Limb (tissue), 2 donors: ENCODE measurements around the gene CHAT.

Source experiments
- DNase-seq, 2 donors: peaks; one replicate each; pipeline ENCODE4 v3.0.0-alpha.2; 2016; ENCODE audit errors: extremely low spot score in 2 of 2

CHAT gene

GRCh38 chr10:49651039-49651835 lies 37.4 kb downstream of the CHAT start:
- DNase-seq = no peak

- no peak for DNase-seq
Measured at GRCh38 chr10:49651917-49652316, 38.1 kb downstream of the CHAT start.

- no peak for DNase-seq
Measured at GRCh38 chr10:49652421-49653272, 38.8 kb downstream of the CHAT start.

GRCh38 chr10:49653273-49653929 lies 39.6 kb downstream of the CHAT start:
- no peak for DNase-seq

GRCh38 chr10:49654036-49654693 lies 40.3 kb downstream of the CHAT start:
- DNase-seq = no peak

GRCh38 chr10:49655099-49655498 lies 41.3 kb downstream of the CHAT start:
- DNase-seq = no peak

GRCh38 chr10:49656845-49657493 lies 43.1 kb downstream of the CHAT start:
- no peak for DNase-seq

GRCh38 chr10:49657606-49658005 lies 43.8 kb downstream of the CHAT start:
- no peak for DNase-seq

GRCh38 chr10:49661140-49661856 lies 47.5 kb downstream of the CHAT start:
- no peak for DNase-seq

GRCh38 chr10:49662169-49662830 lies 48.5 kb downstream of the CHAT start:
- no peak for DNase-seq

GRCh38 chr10:49663596-49663995 lies 49.8 kb downstream of the CHAT start:
- no peak for DNase-seq

- no peak for DNase-seq
Measured at GRCh38 chr10:49664006-49664841, 50.4 kb downstream of the CHAT start.

- no peak for DNase-seq
Measured at GRCh38 chr10:49664842-49665355, 51.1 kb downstream of the CHAT start.

- no peak for DNase-seq
Measured at GRCh38 chr10:49666054-49666615, 52.3 kb downstream of the CHAT start.

GRCh38 chr10:49666685-49667084 lies 52.8 kb downstream of the CHAT start:
- DNase-seq = no peak

GRCh38 chr10:49667991-49668390 lies 54.2 kb downstream of the CHAT start:
- DNase-seq = no peak

- DNase-seq = no peak
Measured at GRCh38 chr10:49668684-49669083, 54.8 kb downstream of the CHAT start.

- no peak for DNase-seq
Measured at GRCh38 chr10:49678827-49679479, 65.1 kb downstream of the CHAT start.
